ENCODE results near the gene CXCL6.

DNA sequence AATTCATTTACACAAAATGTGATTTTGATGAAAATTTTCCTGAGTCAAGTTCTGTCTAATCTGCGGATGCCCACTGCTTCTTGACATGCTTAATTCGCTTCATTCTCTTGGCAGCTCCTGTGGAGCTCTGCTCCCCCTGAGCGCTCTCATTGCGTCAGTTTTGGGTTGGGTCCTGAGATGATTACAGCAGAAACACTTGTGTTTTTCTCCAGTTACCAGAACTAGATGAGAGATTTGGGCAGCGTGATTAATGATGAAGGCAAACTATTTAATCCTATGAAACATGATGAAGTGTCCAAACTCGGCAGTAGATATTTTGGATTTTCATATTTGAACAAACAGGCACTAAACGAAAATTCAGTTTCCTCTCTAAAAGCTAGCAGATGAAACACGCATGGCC is 28.5 kb downstream of the CXCL6 start:
- TF ChIP-seq, protein P1, sequence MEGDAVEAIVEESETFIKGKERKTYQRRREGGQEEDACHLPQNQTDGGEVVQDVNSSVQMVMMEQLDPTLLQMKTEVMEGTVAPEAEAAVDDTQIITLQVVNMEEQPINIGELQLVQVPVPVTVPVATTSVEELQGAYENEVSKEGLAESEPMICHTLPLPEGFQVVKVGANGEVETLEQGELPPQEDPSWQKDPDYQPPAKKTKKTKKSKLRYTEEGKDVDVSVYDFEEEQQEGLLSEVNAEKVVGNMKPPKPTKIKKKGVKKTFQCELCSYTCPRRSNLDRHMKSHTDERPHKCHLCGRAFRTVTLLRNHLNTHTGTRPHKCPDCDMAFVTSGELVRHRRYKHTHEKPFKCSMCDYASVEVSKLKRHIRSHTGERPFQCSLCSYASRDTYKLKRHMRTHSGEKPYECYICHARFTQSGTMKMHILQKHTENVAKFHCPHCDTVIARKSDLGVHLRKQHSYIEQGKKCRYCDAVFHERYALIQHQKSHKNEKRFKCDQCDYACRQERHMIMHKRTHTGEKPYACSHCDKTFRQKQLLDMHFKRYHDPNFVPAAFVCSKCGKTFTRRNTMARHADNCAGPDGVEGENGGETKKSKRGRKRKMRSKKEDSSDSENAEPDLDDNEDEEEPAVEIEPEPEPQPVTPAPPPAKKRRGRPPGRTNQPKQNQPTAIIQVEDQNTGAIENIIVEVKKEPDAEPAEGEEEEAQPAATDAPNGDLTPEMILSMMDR (IDR thresholded peaks at IDR 0.05; ENCODE audit: insufficient read depth, low read depth, low read length), result no peak
- no peak for TF ChIP-seq EZH2 (IDR thresholded peaks at IDR 0.05; ENCODE audit: insufficient read depth, low read length)

Measured in astrocyte (in vitro differentiated cells and primary cell).